ENCODE measurements around the gene CENPX. TPM values are rescaled to one million over a fixed set of nuclear protein-coding genes. Genes with fewer than 3 reads are reported as not detected.

CENPX gene
- total and polyA plus RNA-seq, 2 of the 13 experiments (the other 11 are each of a cell fraction or from before 2014, with no cell fraction given): 92.7 to 170 TPM

DNA sequence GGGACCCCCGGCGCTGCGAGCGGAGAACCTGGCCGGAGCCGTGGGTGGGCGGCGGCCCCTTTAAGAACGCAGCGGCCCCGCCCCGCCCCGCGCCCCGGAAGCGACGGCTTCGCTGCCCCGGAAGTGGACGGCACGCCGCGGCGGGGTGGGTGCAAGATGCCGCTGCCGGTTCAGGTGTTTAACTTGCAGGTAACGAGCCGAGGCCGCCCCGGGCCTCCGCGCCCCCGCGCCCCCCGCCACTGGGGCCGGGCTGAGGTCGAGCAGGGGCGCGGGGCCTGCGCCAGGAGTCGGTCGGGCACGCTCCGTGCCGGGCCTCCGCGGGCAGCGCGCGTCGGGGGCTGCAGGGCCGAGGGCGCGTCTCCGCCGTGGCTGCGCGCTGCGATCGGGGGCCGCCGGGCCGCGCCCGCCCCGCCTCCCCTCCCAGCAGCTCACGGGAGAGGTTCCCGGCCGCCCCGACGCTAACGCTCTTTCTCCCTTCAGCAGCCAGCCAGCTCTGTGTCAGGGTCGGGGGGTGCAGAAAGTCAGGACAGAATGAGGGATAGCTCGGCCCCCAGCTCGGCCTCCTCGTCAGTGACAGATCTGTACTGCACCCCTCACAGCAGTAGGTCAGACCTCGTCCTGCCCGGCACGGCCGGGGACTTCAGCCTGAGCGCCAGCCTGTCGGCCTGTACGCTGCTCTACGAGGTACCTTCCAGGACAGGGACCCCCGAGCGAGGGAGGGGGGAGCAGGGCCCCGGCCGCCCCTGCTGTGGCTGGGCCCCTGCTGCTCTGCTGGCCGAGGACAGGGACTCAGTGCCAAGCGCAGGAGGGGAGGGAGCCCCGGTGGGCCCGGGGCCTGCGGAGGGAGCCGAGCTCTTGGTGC is 29.3 kb upstream of the CENPX start, which contains the start of the genes GPS1 and RFNG (continued):
- TF ChIP-seq KDM3A (CRISPR knock-in tag; IDR thresholded peaks at IDR 0.05; ENCODE audit: low read depth) (0 out of 2 replicates have a peak, but pooled peaks have one; percentile 24), AGO2 (optimal IDR thresholded peaks at IDR 0.05; ENCODE audit: low read depth, low read length) (peak; percentile 81), MYC (CRISPR knock-in tag; IDR thresholded peaks at IDR 0.05; ENCODE audit: borderline replicate concordance) (peak; percentile 34; the same call in 1 of the 2 replicates), ZNF674 (CRISPR knock-in tag; IDR thresholded peaks at IDR 0.05; ENCODE audit: low read depth) (no peak), ZNF34 (CRISPR knock-in tag; IDR thresholded peaks at IDR 0.05; ENCODE audit: borderline replicate concordance) (no peak), ZNF224 (CRISPR knock-in tag; IDR thresholded peaks at IDR 0.05) (no peak), RAD21 (CRISPR knock-in tag; IDR thresholded peaks at IDR 0.05) (peak; percentile 54; the same call in 1 of the 2 replicates), MED1 (CRISPR knock-in tag; IDR thresholded peaks at IDR 0.05) (peak; percentile 24; the same call in 1 of the 2 replicates), ZNF652 (CRISPR knock-in tag; IDR thresholded peaks at IDR 0.05; ENCODE audit: borderline replicate concordance, low read depth) (no peak), ZNF292 (CRISPR knock-in tag; IDR thresholded peaks at IDR 0.05; ENCODE audit: borderline replicate concordance, low read depth) (no peak), SP2 (CRISPR knock-in tag; IDR thresholded peaks at IDR 0.05) (peak; percentile 73), CCAR2 (optimal IDR thresholded peaks at IDR 0.05; ENCODE audit: low read depth, low read length) (no peak), ARID2 (CRISPR knock-in tag; IDR thresholded peaks at IDR 0.05; ENCODE audit: borderline replicate concordance) (no peak), ZNF446 (CRISPR knock-in tag; IDR thresholded peaks at IDR 0.05) (0 out of 2 replicates have a peak, but pooled peaks have one; percentile 23), ZNF329 (CRISPR knock-in tag; IDR thresholded peaks at IDR 0.05; ENCODE audit: low read depth) (peak; percentile 41; the same call in 1 of the 2 replicates), ZNF17 (CRISPR knock-in tag; IDR thresholded peaks at IDR 0.05) (no peak)
- TF ChIP-seq, protein P1, sequence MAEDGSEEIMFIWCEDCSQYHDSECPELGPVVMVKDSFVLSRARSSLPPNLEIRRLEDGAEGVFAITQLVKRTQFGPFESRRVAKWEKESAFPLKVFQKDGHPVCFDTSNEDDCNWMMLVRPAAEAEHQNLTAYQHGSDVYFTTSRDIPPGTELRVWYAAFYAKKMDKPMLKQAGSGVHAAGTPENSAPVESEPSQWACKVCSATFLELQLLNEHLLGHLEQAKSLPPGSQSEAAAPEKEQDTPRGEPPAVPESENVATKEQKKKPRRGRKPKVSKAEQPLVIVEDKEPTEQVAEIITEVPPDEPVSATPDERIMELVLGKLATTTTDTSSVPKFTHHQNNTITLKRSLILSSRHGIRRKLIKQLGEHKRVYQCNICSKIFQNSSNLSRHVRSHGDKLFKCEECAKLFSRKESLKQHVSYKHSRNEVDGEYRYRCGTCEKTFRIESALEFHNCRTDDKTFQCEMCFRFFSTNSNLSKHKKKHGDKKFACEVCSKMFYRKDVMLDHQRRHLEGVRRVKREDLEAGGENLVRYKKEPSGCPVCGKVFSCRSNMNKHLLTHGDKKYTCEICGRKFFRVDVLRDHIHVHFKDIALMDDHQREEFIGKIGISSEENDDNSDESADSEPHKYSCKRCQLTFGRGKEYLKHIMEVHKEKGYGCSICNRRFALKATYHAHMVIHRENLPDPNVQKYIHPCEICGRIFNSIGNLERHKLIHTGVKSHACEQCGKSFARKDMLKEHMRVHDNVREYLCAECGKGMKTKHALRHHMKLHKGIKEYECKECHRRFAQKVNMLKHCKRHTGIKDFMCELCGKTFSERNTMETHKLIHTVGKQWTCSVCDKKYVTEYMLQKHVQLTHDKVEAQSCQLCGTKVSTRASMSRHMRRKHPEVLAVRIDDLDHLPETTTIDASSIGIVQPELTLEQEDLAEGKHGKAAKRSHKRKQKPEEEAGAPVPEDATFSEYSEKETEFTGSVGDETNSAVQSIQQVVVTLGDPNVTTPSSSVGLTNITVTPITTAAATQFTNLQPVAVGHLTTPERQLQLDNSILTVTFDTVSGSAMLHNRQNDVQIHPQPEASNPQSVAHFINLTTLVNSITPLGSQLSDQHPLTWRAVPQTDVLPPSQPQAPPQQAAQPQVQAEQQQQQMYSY (CRISPR knock-in tag; IDR thresholded peaks at IDR 0.05): no peak
- TF ChIP-seq, protein P2, sequence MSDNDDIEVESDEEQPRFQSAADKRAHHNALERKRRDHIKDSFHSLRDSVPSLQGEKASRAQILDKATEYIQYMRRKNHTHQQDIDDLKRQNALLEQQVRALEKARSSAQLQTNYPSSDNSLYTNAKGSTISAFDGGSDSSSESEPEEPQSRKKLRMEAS (IDR thresholded peaks at IDR 0.05): peak; percentile 67
- TF ChIP-seq, protein P3, sequence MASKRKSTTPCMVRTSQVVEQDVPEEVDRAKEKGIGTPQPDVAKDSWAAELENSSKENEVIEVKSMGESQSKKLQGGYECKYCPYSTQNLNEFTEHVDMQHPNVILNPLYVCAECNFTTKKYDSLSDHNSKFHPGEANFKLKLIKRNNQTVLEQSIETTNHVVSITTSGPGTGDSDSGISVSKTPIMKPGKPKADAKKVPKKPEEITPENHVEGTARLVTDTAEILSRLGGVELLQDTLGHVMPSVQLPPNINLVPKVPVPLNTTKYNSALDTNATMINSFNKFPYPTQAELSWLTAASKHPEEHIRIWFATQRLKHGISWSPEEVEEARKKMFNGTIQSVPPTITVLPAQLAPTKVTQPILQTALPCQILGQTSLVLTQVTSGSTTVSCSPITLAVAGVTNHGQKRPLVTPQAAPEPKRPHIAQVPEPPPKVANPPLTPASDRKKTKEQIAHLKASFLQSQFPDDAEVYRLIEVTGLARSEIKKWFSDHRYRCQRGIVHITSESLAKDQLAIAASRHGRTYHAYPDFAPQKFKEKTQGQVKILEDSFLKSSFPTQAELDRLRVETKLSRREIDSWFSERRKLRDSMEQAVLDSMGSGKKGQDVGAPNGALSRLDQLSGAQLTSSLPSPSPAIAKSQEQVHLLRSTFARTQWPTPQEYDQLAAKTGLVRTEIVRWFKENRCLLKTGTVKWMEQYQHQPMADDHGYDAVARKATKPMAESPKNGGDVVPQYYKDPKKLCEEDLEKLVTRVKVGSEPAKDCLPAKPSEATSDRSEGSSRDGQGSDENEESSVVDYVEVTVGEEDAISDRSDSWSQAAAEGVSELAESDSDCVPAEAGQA (IDR thresholded peaks at IDR 0.05; ENCODE audit: low read depth): peak; percentile 51; the same call in 1 of the 2 replicates
- TF ChIP-seq, protein P3 (CRISPR knock-in tag; IDR thresholded peaks at IDR 0.05; ENCODE audit: borderline replicate concordance): no peak

Measured in HepG2 (cell line).